Keratinocyte (primary cell): ENCODE data around the gene CTRB1. TPM values are rescaled to one million over a fixed set of nuclear protein-coding genes. Genes with fewer than 3 reads are reported as not detected.

Experiments
- DNase-seq: peaks from one replicate; pipeline ENCODE4 v3.0.0-alpha.2; 2011; ENCODE audit warnings: low read depth, missing footprints, low spot score
- FAIRE-seq: peaks from 2 replicates; lab custom pipeline; 2011; peaks lifted over from hg19 to GRCh38; lab: Jason Lieb, UNC
- H2AFZ ChIP-seq: 2 replicates; pipeline ENCODE4 v1.6.0; 2012; ENCODE audit warnings: low read length, control low read depth, inconsistent platforms; ENCODE audit not compliant: control insufficient read depth
- H3K27ac ChIP-seq: 2 replicates; pipeline ENCODE4 v1.5.1; 2011; ENCODE audit warnings: low read length; ENCODE audit not compliant: control insufficient read depth, insufficient read depth
- H3K27me3 ChIP-seq: 3 replicates; pipeline ENCODE4 v1.6.0; 2011; ENCODE audit warnings: low read length; ENCODE audit not compliant: control insufficient read depth, insufficient read depth; ENCODE audit errors: extremely low read depth
- H3K36me3 ChIP-seq, 2 experiments: 2 replicates in 1 of 2; 3 replicates in 1 of 2; pipeline ENCODE4 v1.5.1; 2011; ENCODE audit warnings: low read length in 2 of 2, mild to moderate bottlenecking in 1 of 2; ENCODE audit not compliant: control insufficient read depth in 2 of 2, insufficient read depth in 2 of 2; ENCODE audit errors: extremely low read depth in 1 of 2
- H3K4me1 ChIP-seq: 3 replicates; pipeline ENCODE4 v1.5.1; 2011; ENCODE audit warnings: low read length; ENCODE audit not compliant: control insufficient read depth, insufficient read depth; ENCODE audit errors: extremely low read depth
- H3K4me2 ChIP-seq: 3 replicates; pipeline ENCODE4 v1.6.0; 2011; ENCODE audit warnings: low read depth, low read length; ENCODE audit not compliant: control insufficient read depth, insufficient read depth; ENCODE audit errors: extremely low read depth
- H3K4me3 ChIP-seq, 3 experiments: fragments of 200-600 bp in 1 of 3; sonication (generic) in 1 of 3; 2 replicates in 2 of 3; 3 replicates in 1 of 3; pipeline ENCODE4 v1.5.1; 2011 to 2016; ENCODE audit warnings: low read length in 3 of 3, mild to moderate bottlenecking in 3 of 3, control low read depth in 2 of 3, inconsistent platforms in 1 of 3, low read depth in 1 of 3, mixed read lengths in 1 of 3, mixed run types in 1 of 3, moderate library complexity in 1 of 3; ENCODE audit not compliant: control insufficient read depth in 2 of 3, insufficient read depth in 2 of 3; ENCODE audit errors: extremely low read depth in 1 of 3
- H3K79me2 ChIP-seq: 2 replicates; pipeline ENCODE4 v1.6.0; 2012; ENCODE audit warnings: low read length; ENCODE audit not compliant: control insufficient read depth, insufficient read depth
- H3K9ac ChIP-seq: 3 replicates; pipeline ENCODE4 v1.6.0; 2011; ENCODE audit warnings: low read length; ENCODE audit not compliant: control insufficient read depth, insufficient read depth; ENCODE audit errors: extremely low read depth
- H3K9me1 ChIP-seq: 3 replicates; pipeline ENCODE4 v1.6.0; 2011; ENCODE audit warnings: low read length; ENCODE audit not compliant: control insufficient read depth, insufficient read depth; ENCODE audit errors: extremely low read depth
- H3K9me3 ChIP-seq: 2 replicates; pipeline ENCODE4 v1.5.1; 2012; ENCODE audit warnings: low read depth, low read length; ENCODE audit not compliant: control insufficient read depth
- H4K20me1 ChIP-seq: 3 replicates; pipeline ENCODE4 v1.6.0; 2011; ENCODE audit warnings: low read length; ENCODE audit not compliant: control insufficient read depth, insufficient read depth; ENCODE audit errors: extremely low read depth
- CTCF ChIP-seq, 3 experiments: IDR thresholded peaks in 1 of 3; conservative IDR thresholded peaks in 1 of 3; optimal IDR thresholded peaks in 1 of 3; 2 replicates in 2 of 3; 3 replicates in 1 of 3; pipeline versions ENCODE3 to v1.5.1; 2011; ENCODE audit warnings: low read length in 3 of 3, mild to moderate bottlenecking in 3 of 3, moderate library complexity in 2 of 3, control low read depth in 1 of 3, inconsistent platforms in 1 of 3; ENCODE audit not compliant: insufficient read depth in 2 of 3; ENCODE audit errors: extremely low read depth in 1 of 3
- EZH2 ChIP-seq: IDR thresholded peaks from one replicate; pipeline ENCODE4 v1.6.1; 2012; ENCODE audit warnings: inconsistent platforms, mild to moderate bottlenecking, low read length, moderate library complexity
- dilution Hi-C: fragments of 300-500 bp; cut with MboI; formaldehyde crosslinking; loops from one replicate; pipeline ENCODE4 v1.7.0; 2020; ENCODE audit warnings: low sequenced_read_pairs; ENCODE audit not compliant: extremely low pct_ligation_motif_present
- polyA plus RNA-seq, 5 experiments: library from polyadenylated mRNA; depleted of rRNA in 3 of 5; stranded (reverse) in 3 of 5; stranded (forward) in 1 of 5; unstranded in 1 of 5; fragments of >200 nt; gene quantifications; 1 replicate in 1 of 5; 2 replicates in 3 of 5; 3 replicates in 1 of 5; pipeline versions ENCODE4 v1.2.1 to v1.2.3, GENCODE V29; 2011 to 2012; ENCODE audit warnings: missing spikeins in 2 of 5, low read depth in 1 of 5, low replicate concordance in 1 of 5

Gene CTRB1
- polyA plus RNA-seq, 1 donor (not counting 4 experiments of a cell fraction or from before 2014, with no cell fraction given), result not detected

GRCh38 chr16:75229172-75230031, 10.6 kb downstream of the CTRB1 start:
- H3K4me3 ChIP-seq, result no peak overlapping the region
- peaks cover 4% of the 10 kb centered on the region for H4K20me1 ChIP-seq
- no peak overlapping the region for H3K27ac ChIP-seq
- H3K9ac ChIP-seq, result no peak overlapping the region
- no peak for FAIRE-seq
- no peaks in the 10 kb centered on the region for H3K9me1 ChIP-seq
- no peak overlapping the region for H3K4me2 ChIP-seq
- dilution Hi-C loops, result loop anchor here (25.0 kb wide), 1 partner anchor 158 kb away; no protein-coding TSS in a partner anchor
- H3K79me2 ChIP-seq, result peaks cover 16% of the 10 kb centered on the region
- no peaks in the 10 kb centered on the region for H3K9me3 ChIP-seq
- TF ChIP-seq EZH2, result no peak
- TF ChIP-seq CTCF (optimal IDR thresholded peaks at IDR 0.05 in 1 of 3, IDR thresholded peaks at IDR 0.05 in 1 of 3, conservative IDR thresholded peaks at IDR 0.05 in 1 of 3; ENCODE audit: extremely low read depth in 1 of 3, insufficient read depth in 2 of 3, low read length in 3 of 3), result no peak
- peaks cover 27 to 40% of the 10 kb centered on the region in 2 experiments for H3K36me3 ChIP-seq
- no peak for DNase-seq
- peaks cover 5% of the 10 kb centered on the region for H3K4me1 ChIP-seq
- peaks cover 9% of the 10 kb centered on the region for H3K27me3 ChIP-seq
- no peak overlapping the region for H2AFZ ChIP-seq

- dilution Hi-C loops, result loop anchor here (25.0 kb wide), 1 partner anchor 157 kb away; no protein-coding TSS in a partner anchor
- no peak overlapping the region for H3K4me2 ChIP-seq
- no peak overlapping the region for H3K9ac ChIP-seq
- H3K27ac ChIP-seq, result no peak overlapping the region
- no peaks in the 10 kb centered on the region for H3K9me1 ChIP-seq
- H3K27me3 ChIP-seq, result no peaks in the 10 kb centered on the region
- no peak overlapping the region for H3K4me3 ChIP-seq
- peaks cover 31 to 46% of the 10 kb centered on the region in 2 experiments for H3K36me3 ChIP-seq
- H3K4me1 ChIP-seq, result peaks cover 8% of the 10 kb centered on the region
- FAIRE-seq (no peak), DNase-seq (no peak)
- peaks cover 21% of the 10 kb centered on the region for H3K79me2 ChIP-seq
- no peak for TF ChIP-seq EZH2
- no peak overlapping the region for H2AFZ ChIP-seq
- H4K20me1 ChIP-seq, result peaks cover 4% of the 10 kb centered on the region
- no peaks in the 10 kb centered on the region for H3K9me3 ChIP-seq
These were observed 11.8 kb downstream of the CTRB1 start for GRCh38 chr16:75230471-75231110.
